OCI-LY1 (cell line): Measurements from ENCODE around the gene SNAI3.

Experiments used
- H2AFZ ChIP-seq: fragments of 200-600 bp; sonication (generic), shearing (Covaris generic); 2 replicates; pipeline ENCODE4 v1.6.0; 2014; ENCODE audit warnings: antibody characterized with exemption, mild to moderate bottlenecking, low read length
- H3F3A ChIP-seq: fragments of 200-600 bp; sonication (generic), shearing (Covaris generic); 2 replicates; pipeline ENCODE4 v1.6.0; 2014; ENCODE audit warnings: mild to moderate bottlenecking, antibody characterized with exemption, low read length, moderate library complexity; ENCODE audit not compliant: insufficient read depth
- H3K27ac ChIP-seq: fragments of 200-600 bp; sonication (generic); 2 replicates; pipeline ENCODE4 v1.5.1; 2014; ENCODE audit warnings: low read length, mixed run types, mild to moderate bottlenecking, low read depth; ENCODE audit not compliant: poor library complexity, severe bottlenecking
- H3K27me3 ChIP-seq: fragments of 200-600 bp; sonication (generic); 2 replicates; pipeline ENCODE4 v1.6.0; 2014; ENCODE audit warnings: antibody characterized with exemption, mild to moderate bottlenecking, low read length, moderate library complexity; ENCODE audit not compliant: insufficient read depth
- H3K36me3 ChIP-seq: fragments of 200-600 bp; sonication (generic); 2 replicates; pipeline ENCODE4 v1.6.1; 2014; ENCODE audit warnings: mild to moderate bottlenecking, antibody characterized with exemption, low read length, moderate library complexity, mixed read lengths; ENCODE audit not compliant: insufficient read depth
- H3K4me1 ChIP-seq: fragments of 200-600 bp; sonication (generic); 2 replicates; pipeline ENCODE4 v1.5.1; 2014; ENCODE audit warnings: mild to moderate bottlenecking, low read length, moderate library complexity; ENCODE audit not compliant: insufficient read depth, severe bottlenecking
- H3K4me2 ChIP-seq: fragments of 200-600 bp; sonication (generic), shearing (Covaris generic); 2 replicates; pipeline ENCODE4 v1.6.1; 2014; ENCODE audit warnings: low read length
- H3K4me3 ChIP-seq: fragments of 200-600 bp; sonication (generic); 2 replicates; pipeline ENCODE4 v1.5.1; 2014; ENCODE audit warnings: low read length, low read depth, mild to moderate bottlenecking, mixed read lengths; ENCODE audit not compliant: poor library complexity, severe bottlenecking
- H3K79me2 ChIP-seq: fragments of 200-600 bp; shearing (Covaris generic); 2 replicates; pipeline ENCODE4 v1.6.1; 2016; ENCODE audit warnings: mixed run types, low read length, mixed read lengths; ENCODE audit not compliant: insufficient read depth
- H3K9ac ChIP-seq: fragments of 200-600 bp; sonication (generic), shearing (Covaris generic); 2 replicates; pipeline ENCODE4 v1.6.1; 2014; ENCODE audit warnings: mild to moderate bottlenecking, low read length, mixed read lengths
- H3K9me2 ChIP-seq: fragments of 200-600 bp; sonication (generic), shearing (Covaris generic); 2 replicates; pipeline ENCODE4 v1.6.1; 2014; ENCODE audit warnings: low read depth, mild to moderate bottlenecking, low read length, mixed read lengths
- H3K9me3 ChIP-seq: fragments of 200-600 bp; shearing (Covaris generic); 2 replicates; pipeline ENCODE4 v1.6.1; 2014; ENCODE audit warnings: low read length, mixed read lengths
- H4K20me1 ChIP-seq: fragments of 200-600 bp; sonication (generic), shearing (Covaris generic); 2 replicates; pipeline ENCODE4 v1.6.0; 2016; ENCODE audit warnings: mild to moderate bottlenecking, low read length; ENCODE audit not compliant: insufficient read depth
- EZH2 ChIP-seq: fragments of 200-600 bp; sonication (generic), shearing (Covaris generic); IDR thresholded peaks from 2 replicates; pipeline ENCODE4 v1.8.0; 2017; ENCODE audit warnings: borderline replicate concordance, mixed run types, mild to moderate bottlenecking, antibody characterized with exemption, low read length, moderate library complexity, mixed read lengths
- TF ChIP-seq, protein P1 (sequence below): fragments of 200-600 bp; sonication (generic), shearing (Covaris generic); IDR thresholded peaks from 2 replicates; pipeline ENCODE4 v1.5.1; 2017; ENCODE audit warnings: mild to moderate bottlenecking, antibody characterized with exemption, low read length, moderate library complexity, mixed read lengths

SNAI3 gene

DNA sequence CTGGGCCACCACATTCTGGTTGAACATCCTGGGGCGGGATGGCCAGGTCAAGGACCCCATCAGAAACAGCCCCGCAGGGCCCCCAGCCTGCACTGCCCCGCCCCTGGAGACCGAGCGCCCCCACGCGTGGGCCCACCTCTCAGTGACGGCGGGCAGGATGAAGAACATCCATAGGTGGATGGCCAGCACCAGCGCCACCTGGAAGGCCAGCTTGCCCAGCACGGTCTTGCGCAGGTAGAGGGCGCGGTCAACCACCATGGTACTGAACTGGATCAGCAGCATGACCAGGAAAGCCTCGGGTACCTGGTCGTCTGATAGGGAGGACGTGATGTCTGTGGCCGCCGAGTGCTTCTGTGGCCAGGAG, 33.6 kb upstream of the SNAI3 start:
- Histone ChIP-seq H3K36me3 (peaks cover 41% of the 10 kb centered on the region), H3F3A (no peaks in the 10 kb centered on the region), H3K79me2 (no peaks in the 10 kb centered on the region), H3K4me2 (no peak overlapping the region), H4K20me1 (no peaks in the 10 kb centered on the region), H3K4me1 (no peaks in the 10 kb centered on the region), H3K27me3 (no peaks in the 10 kb centered on the region; the same call in 1 of the 2 replicates), H3K9me3 (no peaks in the 10 kb centered on the region), H3K4me3 (no peak overlapping the region), H2AFZ (no peak overlapping the region), H3K27ac (no peak overlapping the region), H3K9ac (no peak overlapping the region), H3K9me2 (no peaks in the 10 kb centered on the region)
- TF ChIP-seq, protein P1, sequence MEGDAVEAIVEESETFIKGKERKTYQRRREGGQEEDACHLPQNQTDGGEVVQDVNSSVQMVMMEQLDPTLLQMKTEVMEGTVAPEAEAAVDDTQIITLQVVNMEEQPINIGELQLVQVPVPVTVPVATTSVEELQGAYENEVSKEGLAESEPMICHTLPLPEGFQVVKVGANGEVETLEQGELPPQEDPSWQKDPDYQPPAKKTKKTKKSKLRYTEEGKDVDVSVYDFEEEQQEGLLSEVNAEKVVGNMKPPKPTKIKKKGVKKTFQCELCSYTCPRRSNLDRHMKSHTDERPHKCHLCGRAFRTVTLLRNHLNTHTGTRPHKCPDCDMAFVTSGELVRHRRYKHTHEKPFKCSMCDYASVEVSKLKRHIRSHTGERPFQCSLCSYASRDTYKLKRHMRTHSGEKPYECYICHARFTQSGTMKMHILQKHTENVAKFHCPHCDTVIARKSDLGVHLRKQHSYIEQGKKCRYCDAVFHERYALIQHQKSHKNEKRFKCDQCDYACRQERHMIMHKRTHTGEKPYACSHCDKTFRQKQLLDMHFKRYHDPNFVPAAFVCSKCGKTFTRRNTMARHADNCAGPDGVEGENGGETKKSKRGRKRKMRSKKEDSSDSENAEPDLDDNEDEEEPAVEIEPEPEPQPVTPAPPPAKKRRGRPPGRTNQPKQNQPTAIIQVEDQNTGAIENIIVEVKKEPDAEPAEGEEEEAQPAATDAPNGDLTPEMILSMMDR, result no peak
- TF ChIP-seq EZH2, result no peak

DNA sequence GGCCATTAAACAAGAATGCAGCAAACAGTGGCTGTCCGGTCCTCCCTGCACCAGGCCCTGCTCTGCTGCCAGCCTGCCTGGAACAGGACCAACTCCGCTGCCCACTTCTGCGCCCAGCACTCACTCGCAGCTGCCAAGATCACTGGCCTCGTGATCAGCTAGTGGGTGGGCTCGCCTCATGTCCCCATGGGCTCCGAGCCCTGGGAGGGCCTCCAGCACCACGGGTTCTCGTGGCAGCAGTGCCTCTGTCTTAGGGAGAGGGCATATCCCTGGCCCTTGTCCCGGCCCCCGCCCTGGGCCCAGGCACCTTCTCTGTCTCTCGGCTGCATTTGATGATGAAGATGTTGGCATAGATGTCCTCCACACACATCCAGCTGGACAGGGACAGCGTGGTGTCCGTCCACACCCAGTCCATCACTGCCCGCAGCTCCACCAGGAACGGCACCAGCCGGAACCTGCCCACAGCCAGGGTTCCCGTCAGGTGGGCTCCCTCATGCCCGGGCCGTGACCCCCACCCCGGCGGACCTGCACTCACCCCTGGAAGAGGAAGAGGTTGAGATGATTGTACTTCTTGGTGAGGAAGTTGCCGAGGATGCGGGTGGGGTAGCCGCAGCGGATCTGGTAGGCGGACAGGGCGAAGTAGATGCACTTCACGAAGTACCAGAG, 33.1 kb upstream of the SNAI3 start:
- no peak overlapping the region for H3K4me3 ChIP-seq
- H3K36me3 ChIP-seq, result peaks cover 39% of the 10 kb centered on the region
- H3K4me1 ChIP-seq, result no peaks in the 10 kb centered on the region
- no peaks in the 10 kb centered on the region for H3K79me2 ChIP-seq
- TF ChIP-seq, protein P1, result no peak
- no peak for TF ChIP-seq EZH2
- no peak overlapping the region for H2AFZ ChIP-seq
- H3K9me3 ChIP-seq, result no peaks in the 10 kb centered on the region
- no peak overlapping the region for H3K4me2 ChIP-seq
- H3K9ac ChIP-seq, result no peak overlapping the region
- no peaks in the 10 kb centered on the region for H4K20me1 ChIP-seq
- no peaks in the 10 kb centered on the region for H3F3A ChIP-seq
- no peaks in the 10 kb centered on the region for H3K9me2 ChIP-seq
- H3K27me3 ChIP-seq, result no peaks in the 10 kb centered on the region
- H3K27ac ChIP-seq, result no peak overlapping the region

DNA sequence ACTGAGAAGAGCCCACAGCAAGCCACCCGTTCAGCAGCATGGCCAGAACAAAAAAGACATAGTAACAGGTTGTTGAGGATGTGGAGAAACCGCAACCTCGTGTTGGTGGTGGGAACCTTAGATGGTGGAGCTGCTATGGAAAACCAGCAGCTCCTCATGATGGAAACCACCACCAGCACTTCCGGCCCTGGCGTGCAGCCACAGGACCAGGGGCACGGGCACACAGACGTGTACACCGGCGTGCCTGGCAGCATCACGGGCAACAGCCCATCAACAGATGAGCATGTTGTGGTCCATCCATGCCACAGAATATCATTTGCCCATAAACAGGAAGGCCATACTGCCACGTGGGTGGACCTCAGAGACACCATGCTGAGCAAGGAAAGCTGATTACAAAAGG, 31.9 kb upstream of the SNAI3 start:
- peaks cover 37% of the 10 kb centered on the region for H3K36me3 ChIP-seq
- H3F3A ChIP-seq, result no peaks in the 10 kb centered on the region
- TF ChIP-seq, protein P1, result no peak
- no peak for TF ChIP-seq EZH2
- no peak overlapping the region for H3K4me2 ChIP-seq
- H3K9ac ChIP-seq, result no peak overlapping the region
- no peak overlapping the region for H2AFZ ChIP-seq
- no peaks in the 10 kb centered on the region for H3K4me1 ChIP-seq
- no peaks in the 10 kb centered on the region for H4K20me1 ChIP-seq
- H3K27me3 ChIP-seq, result no peaks in the 10 kb centered on the region
- H3K79me2 ChIP-seq, result no peaks in the 10 kb centered on the region
- H3K27ac ChIP-seq, result no peak overlapping the region
- H3K4me3 ChIP-seq, result no peak overlapping the region
- H3K9me2 ChIP-seq, result no peaks in the 10 kb centered on the region
- H3K9me3 ChIP-seq, result no peaks in the 10 kb centered on the region
